CD14-positive monocyte (primary cell): ENCODE data around the gene SIK2. TPM values are rescaled to one million over a fixed set of nuclear protein-coding genes. Genes with fewer than 3 reads are reported as not detected.

Source experiments
- DNase-seq, 3 donors: peaks; one replicate each; pipeline ENCODE4 v3.0.0-alpha.2; 2011 to 2022
- H2AFZ ChIP-seq: 2 replicates; pipeline ENCODE4 v1.6.0; 2012; ENCODE audit warnings: mild to moderate bottlenecking, low read depth, low read length, inconsistent platforms; ENCODE audit not compliant: insufficient read depth, poor library complexity, severe bottlenecking
- H3K27ac ChIP-seq, 2 donors: 1 replicate in 1 of 2; 2 replicates in 1 of 2; pipeline ENCODE4 v1.5.1; 2012 to 2013; ENCODE audit warnings: low read length in 2 of 2, control low read depth in 1 of 2, inconsistent platforms in 1 of 2, low read depth in 1 of 2, mild to moderate bottlenecking in 1 of 2
- H3K27me3 ChIP-seq, 2 donors: one replicate each; pipeline versions ENCODE4 v1.6.0 to v1.6.1; 2011 to 2013; ENCODE audit warnings: low read length in 2 of 2; ENCODE audit not compliant: control insufficient read depth in 2 of 2, insufficient read depth in 2 of 2
- H3K36me3 ChIP-seq, 2 donors: replicated peaks in 1 of 2; 1 replicate in 1 of 2; 2 replicates in 1 of 2; pipeline versions ENCODE4 v1.5.1 to v1.6.1; 2012 to 2013; ENCODE audit warnings: low read length in 2 of 2, control low read depth in 1 of 2, inconsistent platforms in 1 of 2, mild to moderate bottlenecking in 1 of 2; ENCODE audit not compliant: insufficient read depth in 2 of 2, control insufficient read depth in 1 of 2
- H3K4me1 ChIP-seq, 2 donors: 1 replicate in 1 of 2; 2 replicates in 1 of 2; pipeline versions ENCODE4 v1.5.1 to v1.6.1; 2012 to 2013; ENCODE audit warnings: low read length in 2 of 2, control low read depth in 1 of 2, inconsistent platforms in 1 of 2, mild to moderate bottlenecking in 1 of 2, moderate library complexity in 1 of 2; ENCODE audit not compliant: insufficient read depth in 2 of 2, control insufficient read depth in 1 of 2
- H3K4me2 ChIP-seq: replicated peaks from 2 replicates; pipeline ENCODE3; 2012; ENCODE audit warnings: low read length, moderate library complexity, mild to moderate bottlenecking; ENCODE audit not compliant: poor library complexity, severe bottlenecking; ENCODE audit errors: extremely low read depth
- H3K4me3 ChIP-seq, 3 experiments: fragments of 200-600 bp in 1 of 3; sonication (generic) in 1 of 3; replicated peaks in 1 of 3; 1 replicate in 2 of 3; 2 replicates in 1 of 3; pipeline ENCODE4 v1.5.1; 2011 to 2013; ENCODE audit warnings: low read length in 3 of 3, mild to moderate bottlenecking in 3 of 3, control low read depth in 2 of 3, low read depth in 2 of 3, inconsistent platforms in 1 of 3, moderate library complexity in 1 of 3
- H3K79me2 ChIP-seq: 2 replicates; pipeline ENCODE4 v1.6.0; 2012; ENCODE audit warnings: mild to moderate bottlenecking, control low read depth, inconsistent platforms, low read length, moderate library complexity; ENCODE audit not compliant: insufficient read depth
- H3K9ac ChIP-seq: 2 replicates; pipeline ENCODE4 v1.6.0; 2017; ENCODE audit warnings: low read length, mild to moderate bottlenecking; ENCODE audit not compliant: insufficient read depth, poor library complexity, severe bottlenecking
- H3K9me3 ChIP-seq, 2 donors: replicated peaks in 1 of 2; 1 replicate in 1 of 2; 2 replicates in 1 of 2; pipeline versions ENCODE4 v1.5.1 to v1.6.1; 2012 to 2013; ENCODE audit warnings: low read length in 2 of 2, control low read depth in 1 of 2; ENCODE audit not compliant: control insufficient read depth in 1 of 2, insufficient read depth in 1 of 2
- H4K20me1 ChIP-seq: 2 replicates; pipeline ENCODE4 v1.6.0; 2012; ENCODE audit warnings: mild to moderate bottlenecking, low read length, control low read depth, moderate library complexity; ENCODE audit not compliant: insufficient read depth
- H3K27ac Mint-ChIP-seq, 7 donors: one replicate each; pipeline ENCODE4 v1.8.0; 2020; ENCODE audit warnings: mild to moderate bottlenecking in 7 of 7, mixed read lengths in 7 of 7, moderate library complexity in 6 of 7, inconsistent platforms in 2 of 7
- H3K27me3 Mint-ChIP-seq, 3 donors: one replicate each; pipeline ENCODE4 v1.8.0; 2021 to 2022; ENCODE audit warnings: low read depth in 3 of 3, mild to moderate bottlenecking in 3 of 3, mixed read lengths in 3 of 3, moderate library complexity in 3 of 3, inconsistent platforms in 1 of 3
- H3K36me3 Mint-ChIP-seq, 2 donors: one replicate each; pipeline ENCODE4 v1.8.0; 2020; ENCODE audit warnings: mixed read lengths in 2 of 2, inconsistent platforms in 1 of 2, mild to moderate bottlenecking in 1 of 2
- H3K4me1 Mint-ChIP-seq: one replicate; pipeline ENCODE4 v1.8.0; 2020; ENCODE audit warnings: mild to moderate bottlenecking, mixed read lengths
- H3K4me3 Mint-ChIP-seq, 2 donors: one replicate each; pipeline ENCODE4 v1.8.0; 2020; ENCODE audit warnings: mild to moderate bottlenecking in 2 of 2, mixed read lengths in 2 of 2, moderate library complexity in 1 of 2
- H3K9me3 Mint-ChIP-seq, 7 donors: one replicate each; pipeline ENCODE4 v1.8.0; 2020 to 2022; ENCODE audit warnings: mixed read lengths in 7 of 7, mild to moderate bottlenecking in 6 of 7, moderate library complexity in 6 of 7, inconsistent platforms in 2 of 7
- WGBS: methylation state at CpG from one replicate; pipeline ENCODE4 v1.1.5; 2013; ENCODE audit warnings: missing lambda C conversion rate; ENCODE audit not compliant: insufficient coverage; 5-methylcytosine and 5-hydroxymethylcytosine counted together
- intact Hi-C, 2 donors: fragments of 100-400 bp; cut with micrococcal nuclease; formaldehyde crosslinking; loops; one replicate each; pipeline versions ENCODE4 v1.15.0 to v1.15.1; 2023
- polyA plus RNA-seq, 3 donors: library from polyadenylated mRNA; depleted of rRNA in 1 of 3; unstranded in 2 of 3; stranded (reverse) in 1 of 3; fragments of 300-500 nt in 2 of 3; fragments of >200 nt in 1 of 3; fragmentation: Illumina TruSeq in 2 of 3; gene quantifications; 1 replicate in 2 of 3; 2 replicates in 1 of 3; pipeline ENCODE4 v1.2.3, GENCODE V29; 2012 to 2021
- TF ChIP-seq, protein P1 (sequence below): fragments of 200-600 bp; IDR thresholded peaks from one replicate; pipeline ENCODE4 v1.8.0; 2022; ENCODE audit warnings: antibody characterized with exemption, mild to moderate bottlenecking

The SIK2 gene
- polyA plus RNA-seq, 3 donors: 0.16 to 8.8 (median 0.23) TPM

DNA sequence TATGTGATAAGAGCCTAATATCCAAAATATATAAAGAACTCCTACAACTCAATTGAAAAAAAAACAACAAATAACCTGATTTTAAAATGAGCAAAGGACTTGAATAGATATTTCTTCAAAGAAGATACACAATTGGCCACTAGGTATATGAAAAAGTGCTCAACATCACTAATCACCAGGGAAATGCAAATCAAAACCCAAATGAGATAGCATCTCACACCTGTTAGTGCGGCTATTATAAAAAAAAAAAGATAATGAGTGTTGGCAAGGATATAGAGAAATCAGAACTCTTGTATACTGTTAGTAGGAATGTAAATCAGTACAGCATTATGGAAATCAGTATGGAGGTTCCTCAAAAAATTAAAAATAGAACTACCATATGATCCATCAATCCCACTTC lies 5.9 kb upstream of the SIK2 start:
- H3K9me3 ChIP-seq: no peaks in the 10 kb centered on the region
- H2AFZ ChIP-seq: no peak overlapping the region
- Mint-ChIP-seq H3K4me1 (peaks cover 5% of the 10 kb centered on the region), H3K9me3 (peaks cover 0 to 3% (median 0%) of the 10 kb centered on the region in 7 donors), H3K4me3 (no peak overlapping the region), H3K27ac (no peak overlapping the region), H3K36me3 (no peaks in the 10 kb centered on the region), H3K27me3 (peaks cover 1 to 4% (median 1%) of the 10 kb centered on the region in 3 donors)
- H3K9ac ChIP-seq: no peak overlapping the region
- no peaks in the 10 kb centered on the region for H4K20me1 ChIP-seq
- TF ChIP-seq, protein P1, sequence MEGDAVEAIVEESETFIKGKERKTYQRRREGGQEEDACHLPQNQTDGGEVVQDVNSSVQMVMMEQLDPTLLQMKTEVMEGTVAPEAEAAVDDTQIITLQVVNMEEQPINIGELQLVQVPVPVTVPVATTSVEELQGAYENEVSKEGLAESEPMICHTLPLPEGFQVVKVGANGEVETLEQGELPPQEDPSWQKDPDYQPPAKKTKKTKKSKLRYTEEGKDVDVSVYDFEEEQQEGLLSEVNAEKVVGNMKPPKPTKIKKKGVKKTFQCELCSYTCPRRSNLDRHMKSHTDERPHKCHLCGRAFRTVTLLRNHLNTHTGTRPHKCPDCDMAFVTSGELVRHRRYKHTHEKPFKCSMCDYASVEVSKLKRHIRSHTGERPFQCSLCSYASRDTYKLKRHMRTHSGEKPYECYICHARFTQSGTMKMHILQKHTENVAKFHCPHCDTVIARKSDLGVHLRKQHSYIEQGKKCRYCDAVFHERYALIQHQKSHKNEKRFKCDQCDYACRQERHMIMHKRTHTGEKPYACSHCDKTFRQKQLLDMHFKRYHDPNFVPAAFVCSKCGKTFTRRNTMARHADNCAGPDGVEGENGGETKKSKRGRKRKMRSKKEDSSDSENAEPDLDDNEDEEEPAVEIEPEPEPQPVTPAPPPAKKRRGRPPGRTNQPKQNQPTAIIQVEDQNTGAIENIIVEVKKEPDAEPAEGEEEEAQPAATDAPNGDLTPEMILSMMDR: no peak
- no peak for DNase-seq
- H3K4me2 ChIP-seq: no peak overlapping the region
- H3K4me1 ChIP-seq: no peaks in the 10 kb centered on the region
- WGBS: no CpG with 5 or more reads among the region's 1 CpG
- no peak overlapping the region for H3K27ac ChIP-seq
- intact Hi-C loops: no loop called here
- no peaks in the 10 kb centered on the region for H3K27me3 ChIP-seq
- no peaks in the 10 kb centered on the region for H3K36me3 ChIP-seq
- no peak overlapping the region for H3K4me3 ChIP-seq
- no peaks in the 10 kb centered on the region for H3K79me2 ChIP-seq

DNA sequence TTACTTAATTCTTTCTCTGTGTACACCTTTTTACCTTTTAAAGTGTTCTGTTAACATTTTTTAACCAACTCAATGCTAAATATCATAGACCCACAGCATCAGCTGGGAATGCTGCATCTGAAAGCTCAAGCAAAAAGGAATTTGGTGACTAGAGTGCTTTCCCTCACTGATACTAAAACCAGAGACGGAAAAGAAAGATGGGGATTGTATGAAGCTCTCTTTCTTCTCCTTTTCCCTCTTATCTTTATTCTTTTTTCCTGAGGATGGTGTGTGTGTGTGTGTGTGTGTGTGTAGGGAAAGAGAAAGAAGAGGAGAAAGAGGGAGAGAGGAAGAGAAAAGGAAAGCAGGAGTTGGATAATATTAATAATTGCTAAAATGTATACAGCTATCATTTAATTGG lies 4.1 kb upstream of the SIK2 start:
- no peak for DNase-seq
- no peak overlapping the region for H2AFZ ChIP-seq
- no peak overlapping the region for H3K4me3 Mint-ChIP-seq
- H3K36me3 ChIP-seq: no peaks in the 10 kb centered on the region
- H3K9me3 ChIP-seq: no peaks in the 10 kb centered on the region
- peak overlapping the region in 1 of 7 donors; percentile 37 for H3K27ac Mint-ChIP-seq
- peaks cover 8% of the 10 kb centered on the region for H3K79me2 ChIP-seq
- WGBS: no CpG with 5 or more reads among the region's 1 CpG
- no peak overlapping the region for H3K27ac ChIP-seq
- H3K9ac ChIP-seq: no peak overlapping the region
- intact Hi-C loops: no loop called here
- H3K4me2 ChIP-seq: no peak overlapping the region
- TF ChIP-seq, protein P1: no peak
- H3K4me1 ChIP-seq: peaks cover 6% of the 10 kb centered on the region in 2 donors
- no peaks in the 10 kb centered on the region for H3K27me3 ChIP-seq
- peaks cover 0 to 3% (median 0%) of the 10 kb centered on the region in 7 donors for H3K9me3 Mint-ChIP-seq
- peaks cover 1% of the 10 kb centered on the region for H4K20me1 ChIP-seq
- H3K4me3 ChIP-seq: no peak overlapping the region
- H3K4me1 Mint-ChIP-seq: peaks cover 11% of the 10 kb centered on the region
- peaks cover 1 to 4% (median 1%) of the 10 kb centered on the region in 3 donors for H3K27me3 Mint-ChIP-seq
- no peaks in the 10 kb centered on the region for H3K36me3 Mint-ChIP-seq
